Astrocyte (in vitro differentiated cells and primary cell): ENCODE data around the gene TFB1M. TPM values are rescaled to one million over a fixed set of nuclear protein-coding genes. Genes with fewer than 3 reads are reported as not detected.

Source experiments
- DNase-seq: peaks from one replicate; pipeline ENCODE4 v3.0.0-alpha.2; 2010; ENCODE audit warnings: low read depth
- FAIRE-seq: peaks from 2 replicates; lab custom pipeline; 2011; peaks lifted over from hg19 to GRCh38; lab: Jason Lieb, UNC
- H2AFZ ChIP-seq: 2 replicates; pipeline ENCODE4 v1.6.0; 2012; ENCODE audit warnings: low read depth, low read length, inconsistent platforms
- H3K27ac ChIP-seq: 2 replicates; pipeline ENCODE4 v1.5.1; 2011; ENCODE audit warnings: low read depth, low read length, inconsistent platforms
- H3K27me3 ChIP-seq: 2 replicates; pipeline ENCODE4 v1.6.0; 2011; ENCODE audit warnings: low read length, inconsistent platforms; ENCODE audit not compliant: insufficient read depth
- H3K36me3 ChIP-seq: 2 replicates; pipeline ENCODE4 v1.5.1; 2011; ENCODE audit warnings: low read length, inconsistent platforms; ENCODE audit not compliant: insufficient read depth
- H3K4me1 ChIP-seq: 2 replicates; pipeline ENCODE4 v1.5.1; 2011; ENCODE audit warnings: low read length, inconsistent platforms; ENCODE audit not compliant: insufficient read depth
- H3K4me2 ChIP-seq: 2 replicates; pipeline ENCODE4 v1.6.0; 2012; ENCODE audit warnings: low read length, inconsistent platforms
- H3K4me3 ChIP-seq: 2 replicates; pipeline ENCODE4 v1.5.1; 2011; ENCODE audit warnings: low read depth, mild to moderate bottlenecking, low read length, inconsistent platforms; ENCODE audit not compliant: insufficient read depth
- H3K79me2 ChIP-seq: 2 replicates; pipeline ENCODE4 v1.6.0; 2012; ENCODE audit warnings: mild to moderate bottlenecking, low read length, inconsistent platforms; ENCODE audit not compliant: insufficient read depth
- H3K9ac ChIP-seq: 2 replicates; pipeline ENCODE4 v1.6.0; 2012; ENCODE audit warnings: mild to moderate bottlenecking, low read length, inconsistent platforms
- H3K9me3 ChIP-seq: 2 replicates; pipeline ENCODE4 v1.5.1; 2012; ENCODE audit warnings: low read depth, mild to moderate bottlenecking, low read length, inconsistent platforms; ENCODE audit not compliant: insufficient read depth
- H4K20me1 ChIP-seq: 2 replicates; pipeline ENCODE4 v1.6.0; 2012; ENCODE audit warnings: low read length, inconsistent platforms; ENCODE audit not compliant: insufficient read depth
- H3K27ac Mint-ChIP-seq: one replicate; pipeline ENCODE4 v1.8.0; 2021; ENCODE audit warnings: mild to moderate bottlenecking, mixed read lengths; ENCODE audit not compliant: unreplicated experiment
- H3K27me3 Mint-ChIP-seq: one replicate; pipeline ENCODE4 v1.8.0; 2021; ENCODE audit warnings: low read depth, mixed read lengths; ENCODE audit not compliant: unreplicated experiment
- H3K36me3 Mint-ChIP-seq: one replicate; pipeline ENCODE4 v1.8.0; 2021; ENCODE audit warnings: low read depth, mixed read lengths; ENCODE audit not compliant: unreplicated experiment
- H3K4me1 Mint-ChIP-seq: one replicate; pipeline ENCODE4 v1.8.0; 2021; ENCODE audit warnings: low read depth, mixed read lengths; ENCODE audit not compliant: unreplicated experiment
- H3K4me3 Mint-ChIP-seq: one replicate; pipeline ENCODE4 v1.8.0; 2021; ENCODE audit warnings: mild to moderate bottlenecking, moderate library complexity, mixed read lengths; ENCODE audit not compliant: unreplicated experiment
- H3K9me3 Mint-ChIP-seq: one replicate; pipeline ENCODE4 v1.8.0; 2021; ENCODE audit warnings: mild to moderate bottlenecking, mixed read lengths; ENCODE audit not compliant: unreplicated experiment
- CTCF ChIP-seq: IDR thresholded peaks from 2 replicates; pipeline ENCODE4 v1.5.1; 2011; ENCODE audit warnings: low read depth, mild to moderate bottlenecking, inconsistent platforms, low read length, moderate library complexity; ENCODE audit not compliant: insufficient read depth
- EZH2 ChIP-seq: IDR thresholded peaks from 2 replicates; pipeline ENCODE4 v1.6.1; 2012; ENCODE audit warnings: mild to moderate bottlenecking, low read length, inconsistent platforms; ENCODE audit not compliant: insufficient read depth
- total RNA-seq: library from RNA; stranded (reverse); gene quantifications from 2 replicates; pipeline ENCODE4 v1.2.1, GENCODE V29; 2021

The TFB1M gene
- total RNA-seq, 1 donor from 2014 or later: 24.1 TPM

GRCh38 chr6:155228546-155229166 lies 85.6 kb downstream of the TFB1M start:
- H3K27ac Mint-ChIP-seq: no peak overlapping the region
- no peaks in the 10 kb centered on the region for H4K20me1 ChIP-seq
- peak overlapping the region; percentile 15 for H3K4me2 ChIP-seq
- no peak for FAIRE-seq
- no peak overlapping the region for H3K4me3 Mint-ChIP-seq
- no peak overlapping the region for H3K9ac ChIP-seq
- H3K36me3 ChIP-seq: no peaks in the 10 kb centered on the region
- H3K4me1 ChIP-seq: peaks cover 13% of the 10 kb centered on the region
- no peaks in the 10 kb centered on the region for H3K27me3 ChIP-seq
- peak overlapping the region; percentile 51 for H2AFZ ChIP-seq
- H3K27ac ChIP-seq: no peak overlapping the region
- TF ChIP-seq CTCF (no peak), EZH2 (no peak)
- H3K27me3 Mint-ChIP-seq: no peaks in the 10 kb centered on the region
- no peaks in the 10 kb centered on the region for H3K9me3 ChIP-seq
- no peak overlapping the region for H3K4me3 ChIP-seq
- DNase-seq: peak; percentile 68
- peaks cover 28% of the 10 kb centered on the region for H3K36me3 Mint-ChIP-seq
- no peaks in the 10 kb centered on the region for H3K79me2 ChIP-seq
- peaks cover 2% of the 10 kb centered on the region for H3K9me3 Mint-ChIP-seq
- peaks cover 14% of the 10 kb centered on the region for H3K4me1 Mint-ChIP-seq

DNA sequence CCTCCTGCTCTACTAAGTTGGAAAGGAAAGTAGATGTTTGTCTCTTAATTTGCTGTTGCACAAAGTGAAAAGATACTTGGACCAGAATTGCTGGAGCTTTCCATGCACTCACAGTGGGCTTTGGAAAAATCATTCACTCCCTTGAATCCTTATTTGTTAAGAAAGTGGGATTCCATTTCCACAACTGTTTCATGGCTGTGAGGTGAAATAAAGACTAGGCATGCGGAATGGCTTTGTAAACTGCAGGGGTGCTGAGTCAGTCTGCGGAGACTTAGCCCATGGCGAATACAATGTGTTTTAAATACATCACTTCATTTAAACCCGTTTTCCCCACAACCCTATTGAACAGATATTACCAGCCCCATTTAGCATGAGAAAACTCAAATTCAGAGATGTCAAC lies 87.2 kb downstream of the TFB1M start:
- peaks cover 2% of the 10 kb centered on the region for H3K9me3 Mint-ChIP-seq
- TF ChIP-seq EZH2: no peak
- no peak for TF ChIP-seq CTCF

GRCh38 chr6:155224618-155225017 lies 89.7 kb downstream of the TFB1M start:
- H3K9me3 ChIP-seq: no peaks in the 10 kb centered on the region
- no peaks in the 10 kb centered on the region for H4K20me1 ChIP-seq
- no peak for FAIRE-seq
- H2AFZ ChIP-seq: no peak overlapping the region
- no peaks in the 10 kb centered on the region for H3K79me2 ChIP-seq
- H3K27ac ChIP-seq: peak overlapping the region; percentile 60
- TF ChIP-seq CTCF (no peak), EZH2 (no peak)
- H3K36me3 ChIP-seq: no peaks in the 10 kb centered on the region
- Mint-ChIP-seq H3K9me3 (no peaks in the 10 kb centered on the region), H3K4me3 (no peak overlapping the region), H3K27me3 (no peaks in the 10 kb centered on the region), H3K4me1 (peaks cover 17% of the 10 kb centered on the region), H3K27ac (peak overlapping the region; percentile 69), H3K36me3 (peaks cover 24% of the 10 kb centered on the region)
- peak overlapping the region; percentile 71 for H3K4me2 ChIP-seq
- DNase-seq: no peak
- H3K9ac ChIP-seq: peak overlapping the region; percentile 6
- H3K4me1 ChIP-seq: peaks cover 15% of the 10 kb centered on the region
- no peaks in the 10 kb centered on the region for H3K27me3 ChIP-seq
- H3K4me3 ChIP-seq: no peak overlapping the region

More for the DNA sequence above, 87.2 kb downstream of the TFB1M start:
- no peak overlapping the region for H3K4me3 ChIP-seq
- no peaks in the 10 kb centered on the region for H3K27me3 ChIP-seq
- no peak overlapping the region for H3K27ac Mint-ChIP-seq
- H4K20me1 ChIP-seq: no peaks in the 10 kb centered on the region
- H3K4me3 Mint-ChIP-seq: no peak overlapping the region
- FAIRE-seq (no peak), DNase-seq (peak; percentile 39)
- peak overlapping the region; percentile 33 for H2AFZ ChIP-seq
- H3K9me3 ChIP-seq: no peaks in the 10 kb centered on the region
- peak overlapping the region; percentile 54 for H3K4me2 ChIP-seq
- H3K36me3 ChIP-seq: no peaks in the 10 kb centered on the region
- H3K4me1 ChIP-seq: peaks cover 15% of the 10 kb centered on the region
- H3K36me3 Mint-ChIP-seq: peaks cover 26% of the 10 kb centered on the region
- H3K27me3 Mint-ChIP-seq: no peaks in the 10 kb centered on the region
- no peak overlapping the region for H3K9ac ChIP-seq
- no peak overlapping the region for H3K27ac ChIP-seq
- H3K4me1 Mint-ChIP-seq: peaks cover 17% of the 10 kb centered on the region
- no peaks in the 10 kb centered on the region for H3K79me2 ChIP-seq
